HCT116 (cell line): Measurements from ENCODE around the gene CDH4. TPM values are rescaled to one million over a fixed set of nuclear protein-coding genes. Genes with fewer than 3 reads are reported as not detected.

Source experiments
- ATAC-seq: fragments of 200-7000 bp; cut with Tn5 transposase; 2 replicates; pipeline ENCODE4 v1.9.1; 2020; ENCODE audit warnings: mild to moderate bottlenecking, moderate library complexity
- BruUV-seq: library from RNA; stranded (reverse); fragments of 400-500 nt; replicated peaks from 2 replicates; lab custom pipeline; 2021; lab: Mats Ljungman, UMichigan
- CTCF ChIA-PET: fragments of 300-600 bp; sonication (Branson Sonifier 250); formaldehyde crosslinking; loops from one replicate; lab custom pipeline; 2021; ENCODE audit warnings: antibody characterized with exemption; lab: Charles Lee
- POLR2A ChIA-PET: fragments of 300-600, 350-600 bp; sonication (Branson Sonifier 250); formaldehyde crosslinking; loops from one replicate; lab custom pipeline; 2021; ENCODE audit warnings: antibody characterized with exemption; lab: Charles Lee
- RAD21 ChIA-PET, 2 experiments: fragments of 300-600 bp; sonication (Branson Sonifier 250); formaldehyde crosslinking; loops; one replicate each; lab custom pipeline; 2023; ENCODE audit warnings: low total read pairs in 2 of 2; ENCODE audit not compliant: uncharacterized antibody in 2 of 2, unreplicated experiment in 2 of 2, low non-redundant PET in 1 of 2; lab: Charles Lee
- DNase-seq: peaks from one replicate; pipeline ENCODE4 v3.0.0-alpha.2; 2010; ENCODE audit warnings: low read depth, low spot score
- H2AFZ ChIP-seq: fragments of 200-600 bp; shearing (Covaris generic), sonication (generic); 2 replicates; pipeline ENCODE4 v1.6.1; 2017; ENCODE audit warnings: low read depth, mixed run types, mixed read lengths, antibody characterized with exemption, low read length; ENCODE audit not compliant: poor library complexity, severe bottlenecking
- H3K27ac ChIP-seq: 2 replicates; pipeline ENCODE4 v1.5.1; 2012; ENCODE audit warnings: low read depth, low read length
- H3K27me3 ChIP-seq: fragments of 200-600 bp; sonication (generic); 2 replicates; pipeline ENCODE4 v1.6.1; 2016; ENCODE audit warnings: mixed run types, low read length, mixed read lengths; ENCODE audit not compliant: insufficient read depth
- H3K36me3 ChIP-seq, 2 experiments: fragments of 200-500 bp in 1 of 2; fragments of 200-600 bp in 1 of 2; sonication (Bioruptor generic) in 1 of 2; sonication (generic) in 1 of 2; 2 replicates each; pipeline versions ENCODE4 v1.5.1 to v1.6.1; 2014 to 2016; ENCODE audit warnings: low read length in 2 of 2, inconsistent platforms in 1 of 2, mixed read lengths in 1 of 2, mixed run types in 1 of 2; ENCODE audit not compliant: insufficient read depth in 2 of 2, control insufficient read depth in 1 of 2
- H3K4me1 ChIP-seq, 2 experiments: fragments of 200-600 bp in 1 of 2; sonication (generic) in 1 of 2; 2 replicates each; pipeline versions ENCODE4 v1.5.1 to v1.6.1; 2012 to 2017; ENCODE audit warnings: low read length in 2 of 2, inconsistent platforms in 1 of 2, mild to moderate bottlenecking in 1 of 2, mixed read lengths in 1 of 2, mixed run types in 1 of 2, moderate library complexity in 1 of 2; ENCODE audit not compliant: insufficient read depth in 2 of 2, control insufficient read depth in 1 of 2
- H3K4me2 ChIP-seq: fragments of 200-600 bp; sonication (generic); 2 replicates; pipeline ENCODE4 v1.6.1; 2017; ENCODE audit warnings: mixed run types, low read length, mixed read lengths
- H3K4me3 ChIP-seq, 2 experiments: fragments of 200-600 bp in 1 of 2; sonication (generic) in 1 of 2; replicated peaks in 1 of 2; 2 replicates each; pipeline ENCODE4 v1.5.1; 2011 to 2016; ENCODE audit warnings: low read length in 2 of 2, control low read depth in 1 of 2, low read depth in 1 of 2, mild to moderate bottlenecking in 1 of 2, mixed read lengths in 1 of 2, mixed run types in 1 of 2
- H3K79me2 ChIP-seq: fragments of 200-600 bp; sonication (generic); 2 replicates; pipeline ENCODE4 v1.6.1; 2017; ENCODE audit warnings: mild to moderate bottlenecking, mixed run types, low read length, moderate library complexity, mixed read lengths; ENCODE audit not compliant: insufficient read depth
- H3K9ac ChIP-seq: fragments of 200-600 bp; sonication (generic); 2 replicates; pipeline ENCODE4 v1.6.1; 2016; ENCODE audit warnings: low read length, mixed read lengths
- H3K9me2 ChIP-seq: fragments of 200-600 bp; sonication (generic), shearing (Covaris generic); 2 replicates; pipeline ENCODE4 v1.6.1; 2017; ENCODE audit warnings: mixed run types, mild to moderate bottlenecking, moderate library complexity; ENCODE audit not compliant: insufficient read depth
- H3K9me3 ChIP-seq, 2 experiments: fragments of 200-500 bp in 1 of 2; fragments of 200-600 bp in 1 of 2; sonication (Bioruptor generic) in 1 of 2; sonication (generic) in 1 of 2; 2 replicates each; pipeline ENCODE4 v1.6.1; 2014 to 2017; ENCODE audit warnings: low read length in 2 of 2, mixed read lengths in 2 of 2, inconsistent platforms in 1 of 2, low read depth in 1 of 2, mild to moderate bottlenecking in 1 of 2, mixed run types in 1 of 2, moderate library complexity in 1 of 2; ENCODE audit not compliant: control insufficient read depth in 1 of 2, insufficient read depth in 1 of 2
- H4K20me1 ChIP-seq: fragments of 200-600 bp; sonication (generic), shearing (Covaris generic); 2 replicates; pipeline ENCODE4 v1.6.1; 2017; ENCODE audit warnings: mixed run types, mild to moderate bottlenecking, moderate library complexity; ENCODE audit not compliant: insufficient read depth
- ATF3 ChIP-seq: IDR thresholded peaks from 2 replicates; pipeline ENCODE4 v1.6.1; 2012
- CBX3 ChIP-seq: IDR thresholded peaks from 2 replicates; pipeline ENCODE4 v1.6.1; 2012; ENCODE audit warnings: low read depth
- EGR1 ChIP-seq: IDR thresholded peaks from 2 replicates; pipeline ENCODE4 v1.6.1; 2012; ENCODE audit warnings: low read depth
- EZH2 ChIP-seq: fragments of 200-600 bp; sonication (generic); IDR thresholded peaks from 2 replicates; pipeline ENCODE4 v1.6.1; 2017; ENCODE audit warnings: antibody characterized with exemption, mixed run types
- MAX ChIP-seq: IDR thresholded peaks from 2 replicates; pipeline ENCODE4 v1.6.1; 2012
- REST ChIP-seq: IDR thresholded peaks from 2 replicates; pipeline ENCODE4 v1.6.1; 2012; ENCODE audit warnings: low read depth
- ZNF274 ChIP-seq: fragments of 200-500 bp; sonication (Bioruptor generic); IDR thresholded peaks from 2 replicates; pipeline ENCODE4 v1.6.1; 2014; ENCODE audit warnings: mild to moderate bottlenecking, low read depth, low read length, inconsistent platforms
- intact Hi-C: fragments of 100-400 bp; cut with micrococcal nuclease; formaldehyde crosslinking; loops from 2 replicates; pipeline ENCODE4 v1.10.0; 2022
- total RNA-seq: library from RNA; stranded (reverse); gene quantifications from one replicate; pipeline ENCODE4 v1.2.1, GENCODE V29; 2021; ENCODE audit not compliant: unreplicated experiment

The CDH4 gene
- total RNA-seq, 1 experiment from 2014 or later = not detected

- no peak for DNase-seq
- no peaks in the 10 kb centered on the region for H4K20me1 ChIP-seq
- H3K27ac ChIP-seq = no peak overlapping the region
- no peak for ATAC-seq
- ChIA-PET RAD21 (no interaction called here), CTCF (no interaction called here), POLR2A (no interaction called here)
- H3K27me3 ChIP-seq = peaks cover 16% of the 10 kb centered on the region
- no peak overlapping the region for H3K9ac ChIP-seq
- H3K4me2 ChIP-seq = no peak overlapping the region
- no peaks in the 10 kb centered on the region for H3K9me2 ChIP-seq
- no TSS peak for BruUV-seq
- intact Hi-C loops = no loop called here
- TF ChIP-seq MAX (no peak), EGR1 (no peak), CBX3 (no peak), ZNF274 (no peak), ATF3 (no peak), REST (no peak), EZH2 (no peak)
- H3K9me3 ChIP-seq = no peaks in the 10 kb centered on the region
- no peaks in the 10 kb centered on the region for H3K79me2 ChIP-seq
- H3K4me1 ChIP-seq = peaks cover 0 to 4% of the 10 kb centered on the region in 2 experiments; a peak in 1 of 4 replicates
- H3K36me3 ChIP-seq = no peaks in the 10 kb centered on the region
- no peak overlapping the region for H2AFZ ChIP-seq
- no peak overlapping the region for H3K4me3 ChIP-seq
Measured at GRCh38 chr20:61956396-61957342, 704.6 kb downstream of the CDH4 start.
